NCI-H748 (cell line): Measurements from ENCODE around the gene PGBD5.

Experiments used
- DNase-seq: peaks from one replicate; lab custom pipeline; 2025; ENCODE audit not compliant: unreplicated experiment; lab: John Stamatoyannopoulos, UW

The PGBD5 gene

DNA sequence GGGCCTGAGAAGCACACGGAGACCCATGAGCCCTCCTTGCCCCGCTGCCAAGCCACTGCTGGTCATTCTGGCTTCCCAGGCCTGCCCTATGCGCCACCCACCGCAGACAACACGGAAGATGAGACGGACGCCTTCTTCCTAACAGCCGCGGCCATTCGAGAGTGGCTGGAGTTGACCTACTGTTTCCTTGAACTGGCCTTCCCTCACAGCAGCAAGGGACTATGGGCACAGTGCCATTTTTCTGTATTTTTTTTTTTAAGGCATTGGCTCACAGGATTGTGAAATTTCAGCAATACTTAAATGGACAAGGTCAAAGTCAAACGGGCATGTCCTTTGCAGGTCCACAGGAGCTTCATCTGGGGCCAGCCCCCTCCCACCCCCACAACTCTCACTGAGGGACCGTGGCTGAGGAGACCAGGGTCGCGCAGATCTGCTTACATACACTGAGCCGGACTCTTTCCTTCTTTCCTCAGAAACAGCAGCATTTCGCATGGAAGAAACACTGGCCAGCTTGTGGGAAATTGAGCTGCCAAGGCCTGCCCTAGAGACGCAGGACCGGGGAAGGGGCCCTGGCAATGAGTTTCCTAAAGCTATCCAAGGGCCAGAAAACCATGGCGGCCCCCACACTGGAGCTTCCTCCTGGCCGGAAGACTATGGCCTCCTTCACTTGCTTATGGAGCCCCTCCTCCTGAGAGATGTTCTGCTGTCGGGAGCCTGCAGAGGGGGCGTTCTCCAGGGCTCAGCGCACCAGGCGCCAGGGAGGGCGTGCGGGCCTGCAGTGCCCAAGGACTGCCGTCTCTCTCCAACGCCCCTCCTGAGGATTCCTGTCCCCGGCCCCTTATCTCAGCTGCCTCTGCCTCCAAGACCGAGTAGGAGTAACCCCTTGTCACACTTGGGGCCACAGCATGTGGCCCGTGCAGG, 98.9 kb downstream of the PGBD5 start:
- DNase-seq = no peak

- no peak for DNase-seq
Measured at GRCh38 chr1:230323686-230324085, 102.4 kb downstream of the PGBD5 start.

GRCh38 chr1:230322967-230323547, 103.1 kb downstream of the PGBD5 start:
- DNase-seq = no peak

DNA sequence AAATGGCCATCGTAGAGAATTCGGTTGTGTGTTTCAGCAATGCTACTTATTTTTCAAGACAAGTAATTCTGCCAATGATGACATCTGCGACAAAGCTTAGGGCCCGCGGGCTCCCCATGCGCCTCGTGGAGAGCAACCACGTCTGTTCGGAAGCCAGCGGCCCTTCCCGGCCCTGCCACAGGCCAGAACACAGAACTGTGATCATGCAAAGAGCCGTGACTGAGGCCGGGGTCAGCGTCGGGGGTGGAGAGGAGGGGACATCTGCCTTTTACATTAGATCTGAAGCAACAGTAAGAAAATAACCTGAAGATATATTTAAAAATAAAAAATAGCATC, 103.7 kb downstream of the PGBD5 start:
- DNase-seq = no peak

GRCh38 chr1:230321741-230322420, 104.3 kb downstream of the PGBD5 start:
- no peak for DNase-seq

- DNase-seq = no peak
Measured at GRCh38 chr1:230321341-230321740, 104.8 kb downstream of the PGBD5 start.

DNA sequence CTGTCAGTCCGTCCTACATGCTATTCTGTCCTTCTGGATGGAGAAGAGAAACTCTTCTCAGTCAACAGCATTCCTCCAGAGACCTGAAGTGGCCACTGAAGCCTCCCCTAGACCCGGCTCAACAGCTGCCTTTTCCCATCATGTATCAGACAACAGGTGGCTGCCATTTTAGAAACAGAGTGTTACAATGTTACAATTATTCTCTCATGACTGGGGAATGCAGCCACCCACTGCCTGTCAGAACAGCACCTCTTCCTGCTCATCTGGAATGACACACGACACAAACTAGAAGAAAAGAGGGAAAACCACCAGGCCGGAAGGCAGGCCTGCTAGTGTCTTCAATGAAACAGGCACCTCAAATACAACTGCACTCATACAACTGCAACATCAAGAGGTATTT, 105.3 kb downstream of the PGBD5 start:
- no peak for DNase-seq

DNA sequence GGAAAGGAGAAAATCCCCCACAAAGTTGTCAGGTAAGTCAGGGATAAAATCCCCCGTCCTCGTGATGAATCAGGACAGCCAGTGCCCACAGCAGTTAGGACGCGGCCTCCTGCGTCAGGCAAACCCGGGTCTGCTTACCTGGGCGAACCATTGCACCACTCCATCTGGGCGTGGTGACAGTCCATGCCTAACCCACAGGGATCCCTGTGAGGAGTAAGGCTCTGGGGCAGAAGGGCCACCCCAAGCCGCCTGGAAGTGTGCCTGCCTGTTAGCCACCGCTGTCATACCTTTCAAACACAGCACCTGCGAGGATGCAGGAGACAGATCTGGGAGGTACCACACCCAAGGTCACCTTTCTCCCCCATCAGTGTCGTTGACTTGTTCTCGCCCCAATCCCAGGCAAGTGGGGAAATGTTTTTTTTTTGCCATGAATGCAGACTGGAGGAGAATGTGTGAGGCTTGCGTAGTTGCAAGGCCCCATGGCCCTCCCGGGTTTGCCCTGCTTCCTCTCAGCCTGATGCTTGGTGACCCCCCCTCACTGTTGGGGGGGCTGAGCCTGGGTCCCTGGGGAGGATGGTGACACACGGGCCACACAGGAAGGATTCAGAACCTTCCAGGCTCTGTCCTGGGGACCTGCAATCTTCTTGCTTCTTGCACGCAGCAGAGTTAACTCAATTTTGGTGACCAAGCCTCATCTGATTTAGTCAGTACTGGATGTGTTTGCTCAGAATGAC, 107.0 kb downstream of the PGBD5 start:
- no peak for DNase-seq

DNA sequence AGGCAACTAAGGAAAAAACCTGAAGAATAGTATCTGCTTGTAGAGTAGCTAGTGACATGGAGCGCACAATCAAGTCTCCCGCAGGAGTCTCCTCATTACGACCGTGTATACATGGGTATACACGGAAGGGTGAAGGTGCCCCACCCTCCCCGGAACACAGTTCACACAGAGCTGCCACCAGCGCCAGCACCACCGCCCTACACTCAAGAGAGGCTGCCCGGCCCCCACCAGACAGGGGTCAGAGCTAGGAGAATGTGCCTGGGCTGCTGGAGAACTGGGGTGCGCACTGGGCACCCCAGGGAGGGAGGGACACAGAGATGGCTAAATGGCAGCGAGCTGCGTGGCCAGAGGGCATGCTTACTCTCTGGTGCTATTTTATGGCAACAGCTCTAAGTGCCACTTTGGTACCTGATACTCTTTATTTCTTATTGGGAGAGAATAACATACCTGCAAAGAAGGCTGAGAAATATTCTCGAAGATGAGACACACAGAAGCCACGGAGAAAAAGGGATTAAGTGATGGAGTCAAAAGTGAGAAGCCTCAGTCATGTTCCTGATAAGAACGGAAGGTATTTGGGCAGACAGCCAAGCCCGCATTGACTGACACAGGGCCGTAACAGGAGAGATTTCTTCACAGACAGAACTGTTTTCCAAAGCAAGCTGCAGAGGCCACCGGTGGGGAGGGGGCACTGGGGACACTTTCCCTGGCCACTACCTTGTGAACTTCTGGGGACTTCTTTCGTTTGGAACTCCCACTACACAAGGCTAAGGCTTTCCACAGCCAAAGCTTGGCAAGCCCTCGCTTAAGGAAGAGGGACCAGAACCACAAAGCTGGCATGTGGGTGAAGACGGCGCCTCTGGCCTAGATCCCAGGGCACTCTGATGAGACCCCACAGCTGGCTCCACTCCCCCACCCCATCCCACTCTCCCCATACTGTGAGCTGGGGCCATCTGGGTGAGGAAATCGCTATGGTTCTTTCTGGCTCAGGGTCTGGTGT, 108.0 kb downstream of the PGBD5 start:
- DNase-seq = no peak

DNA sequence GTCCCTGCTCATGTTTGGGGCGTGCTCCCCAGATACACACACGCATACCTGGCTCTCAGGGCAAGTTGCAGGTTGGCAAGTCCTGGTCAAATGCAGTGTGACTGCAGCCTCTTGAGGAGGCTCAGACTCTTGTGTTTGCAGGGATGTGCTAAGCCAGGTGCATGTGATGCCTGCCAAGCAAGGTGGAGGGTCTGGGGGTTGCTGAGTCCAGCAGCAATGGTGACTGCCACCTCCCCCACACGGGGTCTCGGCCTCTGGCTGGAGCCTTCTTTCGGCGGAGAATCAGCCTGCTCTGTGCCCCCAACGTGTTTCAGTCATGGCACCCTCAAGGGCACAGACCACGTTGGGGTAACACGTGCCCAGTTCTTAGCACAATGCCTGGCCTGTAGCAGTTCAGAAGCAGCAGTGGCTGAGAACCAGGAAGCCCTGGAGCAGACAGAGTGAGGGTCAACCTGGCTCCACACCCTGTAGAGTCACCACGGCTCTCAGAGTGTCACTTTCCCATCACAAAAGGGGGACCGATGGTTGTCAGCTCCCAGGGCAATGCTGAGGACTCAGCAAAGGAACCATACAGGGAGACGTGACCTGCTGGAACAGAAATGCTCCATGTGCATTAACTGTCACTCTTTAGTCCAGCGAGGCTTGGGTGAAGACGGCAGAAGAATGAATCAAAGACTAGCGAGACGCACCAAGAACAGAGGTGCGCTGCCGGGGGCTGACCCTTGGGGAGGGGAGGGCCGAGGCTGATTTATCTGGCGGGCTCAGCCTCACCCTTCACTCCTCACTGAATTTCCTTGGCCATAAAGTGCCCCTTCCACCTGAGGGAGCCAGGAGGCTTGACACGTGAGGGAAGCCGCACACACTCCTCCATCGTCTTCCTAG, 109.0 kb downstream of the PGBD5 start:
- no peak for DNase-seq

DNA sequence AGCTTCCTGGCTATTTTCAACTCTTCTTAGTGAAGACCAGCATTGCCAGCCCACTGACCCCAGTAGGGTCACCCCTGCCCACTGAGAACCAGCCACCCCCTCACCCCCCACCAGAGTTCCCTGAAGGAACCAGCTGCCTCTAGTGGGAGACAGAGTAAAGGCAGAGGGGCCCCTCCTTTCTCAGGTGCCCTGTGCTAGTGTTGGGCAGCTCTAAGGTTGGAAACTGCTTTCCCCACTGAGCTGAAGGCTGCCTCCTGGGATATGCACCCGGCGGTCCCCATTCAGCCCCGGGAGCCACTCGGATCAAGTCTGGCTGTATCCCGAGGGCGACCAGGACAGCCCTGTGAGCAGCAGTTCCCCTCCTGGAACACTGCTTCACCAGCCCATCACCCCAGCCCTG, 111.0 kb downstream of the PGBD5 start:
- DNase-seq = no peak

DNA sequence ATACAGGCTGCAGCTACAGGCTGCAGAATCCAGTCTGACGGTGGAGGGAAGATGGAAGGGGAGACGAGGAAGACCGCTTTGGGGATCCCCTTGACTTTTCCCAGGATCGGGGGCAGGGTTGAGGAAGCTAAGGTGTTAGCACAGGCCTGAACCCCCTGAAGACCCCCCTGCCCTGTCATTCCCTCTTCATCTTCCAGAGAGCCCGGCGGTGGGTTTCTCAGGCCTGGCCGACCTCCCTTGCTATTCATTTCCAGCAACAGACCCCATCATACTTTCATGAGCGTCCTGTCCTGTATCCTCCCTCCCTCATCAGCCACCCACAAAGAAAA, 112.0 kb downstream of the PGBD5 start:
- no peak for DNase-seq

DNA sequence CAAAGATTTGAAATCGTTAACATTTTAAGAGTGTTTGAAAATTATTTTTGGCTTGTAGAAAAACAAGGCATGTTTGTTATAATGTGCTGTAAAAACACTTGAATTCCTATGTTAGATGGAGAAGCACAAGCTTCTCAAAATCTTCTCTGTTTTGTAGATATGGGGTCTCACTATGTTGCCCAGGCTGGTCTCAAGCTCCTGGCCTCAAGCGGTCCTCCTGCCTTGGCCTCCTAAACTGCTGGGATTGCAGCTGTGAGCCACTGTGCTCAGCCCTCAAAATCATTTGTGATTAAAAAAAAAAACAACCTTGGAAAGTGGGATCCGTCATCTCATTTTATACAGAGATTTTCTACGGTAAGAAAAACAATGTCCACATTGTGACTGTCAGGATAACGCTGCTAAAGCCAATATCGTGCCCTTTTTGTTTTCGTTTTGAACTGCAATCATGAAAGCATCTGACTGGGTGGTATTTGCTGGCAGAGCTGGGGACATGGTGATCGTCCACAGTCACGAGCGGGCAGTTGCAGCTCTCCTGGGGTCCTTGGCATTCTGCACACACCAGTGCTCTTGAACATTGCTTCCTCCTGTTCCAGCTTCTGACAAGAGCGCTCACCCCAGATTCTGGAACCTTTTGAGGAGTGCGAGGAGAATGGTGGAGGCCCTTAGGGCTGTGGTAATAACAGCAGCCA, 112.5 kb downstream of the PGBD5 start:
- DNase-seq = no peak

DNA sequence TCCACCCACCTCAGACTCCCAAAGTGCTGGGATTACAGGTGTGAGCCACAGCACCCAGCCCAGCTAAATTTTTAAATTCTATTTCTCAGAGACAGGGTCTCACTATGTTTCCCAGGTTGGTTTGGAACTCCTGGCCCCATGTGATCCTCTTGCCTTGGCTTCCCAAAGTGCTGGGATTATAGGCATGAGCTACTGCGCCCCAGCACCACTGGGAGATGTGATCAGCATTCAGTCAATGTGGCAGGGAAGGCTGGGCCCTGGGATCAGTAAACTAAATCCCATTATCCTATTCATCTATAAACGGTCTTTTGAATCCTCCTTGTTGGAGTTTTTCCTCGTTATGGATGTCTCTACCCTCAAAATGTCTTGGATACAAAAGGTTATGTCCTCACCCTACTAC, 113.5 kb downstream of the PGBD5 start:
- DNase-seq = no peak

DNA sequence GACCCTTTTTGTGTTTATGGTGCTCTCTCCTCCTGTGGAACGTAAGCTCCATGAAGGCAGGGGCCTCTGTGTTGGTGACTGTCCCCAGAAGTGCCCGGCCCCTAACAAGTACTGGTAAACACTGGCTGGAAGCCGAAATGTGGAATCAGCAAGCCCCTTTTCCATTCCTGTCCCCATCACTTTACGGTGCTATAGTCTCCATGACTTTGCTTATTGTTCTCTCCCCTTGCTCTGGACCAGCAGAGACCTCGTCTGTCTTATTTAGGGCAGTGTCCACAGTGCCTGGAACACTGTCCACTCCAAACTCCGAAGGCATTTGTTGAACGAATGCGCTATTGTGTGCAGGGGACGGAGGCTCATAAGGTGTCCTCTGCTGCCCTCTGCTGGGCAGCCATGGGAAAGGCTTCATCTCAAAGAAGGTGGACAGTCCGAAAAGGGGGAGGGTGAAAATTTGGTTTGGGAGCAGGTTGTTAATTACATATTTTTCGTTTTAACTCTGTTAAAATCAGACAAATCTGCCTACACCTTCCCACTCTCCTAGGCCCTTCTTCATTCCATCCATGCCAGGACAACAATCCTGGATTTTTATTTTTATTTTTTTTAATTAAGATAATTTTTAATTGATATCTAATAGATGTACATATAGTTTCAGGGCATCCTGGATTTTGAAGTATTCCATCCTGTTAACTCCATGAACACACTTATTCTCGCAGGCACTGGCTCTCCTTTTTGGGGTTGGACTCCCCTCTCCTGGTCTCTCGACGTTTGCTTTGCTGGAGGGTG, 115.6 kb downstream of the PGBD5 start:
- peak; percentile 78 for DNase-seq

DNA sequence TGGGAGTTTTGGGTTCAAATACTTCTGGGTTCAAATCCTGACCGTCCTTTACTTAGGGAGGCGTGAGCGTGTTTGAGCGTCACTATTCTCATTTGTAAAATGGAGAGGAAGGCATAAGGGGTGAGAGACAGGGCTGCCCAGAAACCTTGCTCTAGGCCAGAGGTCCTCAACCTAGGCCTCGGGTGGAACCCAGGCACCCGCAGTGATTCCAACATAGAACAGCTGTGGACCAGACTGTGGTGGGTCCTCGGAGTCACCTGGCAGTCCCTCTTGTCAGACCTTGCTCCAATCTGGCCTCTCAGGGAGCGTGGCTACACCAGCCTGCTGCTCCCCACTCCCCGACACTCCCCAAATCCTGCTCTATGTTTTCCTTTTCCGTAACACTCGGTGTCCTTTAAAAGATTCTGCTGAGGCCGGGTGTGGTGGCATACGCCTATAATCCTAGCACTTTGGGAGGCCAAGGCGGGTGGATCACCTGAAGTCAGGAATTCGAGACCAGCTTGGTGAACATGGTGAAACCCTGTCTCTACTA, 116.4 kb downstream of the PGBD5 start:
- DNase-seq = no peak

GRCh38 chr1:230308821-230309220, 117.3 kb downstream of the PGBD5 start:
- DNase-seq = no peak

DNA sequence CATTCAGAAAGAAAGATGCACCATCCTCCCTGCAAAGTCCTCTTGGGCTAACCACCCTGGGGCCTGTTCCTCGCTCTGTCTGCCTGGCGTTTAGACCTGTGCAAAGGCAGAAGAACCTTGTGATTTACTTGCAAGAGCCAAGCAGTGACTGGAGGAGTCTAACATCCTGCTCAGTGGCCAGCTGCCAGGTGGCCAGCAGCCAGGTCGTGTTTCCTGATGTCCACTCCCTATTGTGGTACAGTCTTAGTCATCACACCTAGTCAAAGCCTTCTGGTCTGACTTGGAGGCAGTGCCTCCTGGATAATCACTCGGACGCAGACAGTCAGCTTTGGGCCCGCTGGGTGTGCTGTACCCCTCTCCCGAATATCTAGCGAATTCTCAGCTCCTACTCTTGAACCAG, 118.1 kb downstream of the PGBD5 start:
- peak; percentile 13 for DNase-seq
